Posterior vena cava (tissue), 2 donors: ENCODE measurements around the gene GJC1. TPM values are rescaled to one million over a fixed set of nuclear protein-coding genes. Genes with fewer than 3 reads are reported as not detected.
"Not testable (repeated sequence)": the region's sequence is repeated elsewhere in the genome, so short reads cannot be mapped to it uniquely, and the experiment has no call there.

Experiments
- DNase-seq: peaks from one replicate; pipeline ENCODE4 v3.0.0-alpha.2; 2020; ENCODE audit warnings: low spot score
- intact Hi-C, 2 donors: fragments of 100-400 bp; cut with DNase I; formaldehyde crosslinking; loops; one replicate each; pipeline versions ENCODE4 v1.14.1 to v1.14.2; 2022 to 2023
- total RNA-seq, 2 donors: library from RNA; stranded (reverse); fragmentation: NEBNext Ultra II Directional; extraction: Animal tissue kit (Norgen Biotek cat#: 25700); gene quantifications; one replicate each; pipeline ENCODE4 v1.2.1, GENCODE V29; 2021
- donor health status: DM: yes; HTN: yes; CAD: no.
- donor health status: DM: yes; HTN: yes; CAD: no.

The GJC1 gene
- total RNA-seq, 2 donors from 2014 or later = 30.4 to 80.8 TPM

GRCh38 chr17:44848961-44849489, 18.9 kb upstream of the GJC1 start:
- intact Hi-C loops = no loop called here
- peak; percentile 66 for DNase-seq

GRCh38 chr17:44848257-44848795, 18.2 kb upstream of the GJC1 start:
- peak; percentile 36 for DNase-seq
- intact Hi-C loops = no loop called here

DNA sequence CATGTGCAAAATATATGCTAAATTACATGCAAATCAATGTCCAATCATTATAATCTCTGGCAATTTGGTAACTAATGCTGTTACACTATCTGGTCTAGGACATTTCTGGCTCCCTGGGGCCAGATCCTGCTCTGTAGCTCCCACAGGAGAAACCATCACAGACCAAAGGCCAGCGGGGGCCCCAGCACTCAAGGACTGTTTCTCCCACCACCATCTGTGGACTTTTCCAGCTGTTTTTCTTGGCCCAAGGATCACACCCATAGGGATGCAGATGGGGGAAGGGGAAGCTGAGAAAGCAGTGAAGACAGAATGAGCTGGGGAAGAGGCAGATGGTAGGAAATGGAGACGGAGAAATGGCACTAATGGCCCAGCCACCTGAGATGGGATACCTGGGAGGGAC, 17.5 kb upstream of the GJC1 start, which contains the start of gene HIGD1B:
TSS of gene HIGD1B (plus strand) at position 298 of the 400 bp plus-strand sequence. CDS start 270 bp downstream, outside the sequence.
- intact Hi-C loops = no loop called here
- peak; percentile 54 for DNase-seq

- intact Hi-C loops = no loop called here
- peak; percentile 80 for DNase-seq
Observed at GRCh38 chr17:44846206-44846605, 16.1 kb upstream of the GJC1 start.

DNA sequence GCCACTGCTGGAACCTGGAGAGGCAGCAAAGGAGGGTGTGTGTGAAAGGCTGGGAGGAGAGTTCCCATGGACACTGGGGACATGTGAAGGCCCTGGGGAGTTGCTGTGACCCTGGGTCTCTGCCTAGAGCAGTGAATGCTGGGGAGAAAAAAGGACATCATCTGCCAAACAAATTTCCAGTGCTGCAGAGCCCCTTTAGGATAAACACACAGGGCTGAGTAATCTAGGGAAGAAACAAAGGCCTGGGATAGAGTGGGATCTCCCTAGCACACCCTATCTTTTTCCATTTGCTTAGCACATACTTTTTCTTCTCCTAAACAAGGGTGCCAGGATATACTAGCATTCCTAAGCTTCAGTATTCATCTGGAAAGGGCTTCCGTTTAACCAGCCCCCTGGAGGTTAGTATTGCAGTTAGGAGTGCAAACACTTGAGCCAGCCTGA, 14.3 kb upstream of the GJC1 start:
- intact Hi-C loops = no loop called here
- DNase-seq = no peak

- intact Hi-C loops = no loop called here
- peak; percentile 15 for DNase-seq
Observed at GRCh38 chr17:44842748-44843147, 12.7 kb upstream of the GJC1 start.

DNA sequence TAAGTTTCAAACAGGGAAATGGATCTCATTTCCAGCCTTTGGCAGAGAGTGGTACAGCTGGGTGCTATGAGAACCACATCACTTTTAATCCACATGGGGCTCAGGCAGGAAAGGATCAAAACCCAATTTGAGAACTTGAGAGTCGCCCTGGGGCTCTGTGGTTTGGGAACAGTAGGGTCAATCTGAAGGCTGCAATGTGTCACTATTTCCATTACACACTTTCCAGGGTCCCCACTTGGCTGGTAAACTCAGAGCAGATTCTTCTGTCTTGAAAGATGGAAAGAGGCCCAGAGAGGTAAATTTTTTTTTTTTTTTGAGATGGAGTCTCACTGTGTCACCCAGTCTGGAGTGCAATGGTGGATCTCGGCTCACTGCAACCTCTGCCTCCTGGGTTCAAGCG, 10.8 kb upstream of the GJC1 start:
- intact Hi-C loops = no loop called here

GRCh38 chr17:44840274-44840673, 10.2 kb upstream of the GJC1 start:
- DNase-seq = no peak
- intact Hi-C loops = no loop called here

More for the DNA sequence above, 10.8 kb upstream of the GJC1 start:
- DNase-seq = peak; percentile 3

DNA sequence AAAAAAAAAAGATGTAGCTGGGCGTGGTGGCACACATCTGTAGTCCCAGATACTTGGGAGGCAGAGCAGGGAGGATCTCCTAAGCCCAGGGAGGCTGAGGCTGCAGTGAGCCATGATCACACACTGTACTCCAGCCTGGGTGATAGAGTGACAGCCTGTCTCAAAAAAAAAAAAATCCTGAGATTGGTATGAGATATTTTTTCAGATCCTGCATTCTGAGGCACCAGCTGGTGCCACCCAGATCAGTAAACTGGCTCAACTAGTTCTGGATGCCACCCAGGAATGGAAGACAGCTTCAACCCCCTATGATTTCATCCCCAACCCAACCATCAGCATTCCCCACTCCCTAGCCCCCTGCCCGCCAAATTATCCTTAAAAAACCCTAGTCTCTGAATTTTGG, 7.1 kb upstream of the GJC1 start:
- intact Hi-C loops = no loop called here
- DNase-seq = peak; percentile 5

DNA sequence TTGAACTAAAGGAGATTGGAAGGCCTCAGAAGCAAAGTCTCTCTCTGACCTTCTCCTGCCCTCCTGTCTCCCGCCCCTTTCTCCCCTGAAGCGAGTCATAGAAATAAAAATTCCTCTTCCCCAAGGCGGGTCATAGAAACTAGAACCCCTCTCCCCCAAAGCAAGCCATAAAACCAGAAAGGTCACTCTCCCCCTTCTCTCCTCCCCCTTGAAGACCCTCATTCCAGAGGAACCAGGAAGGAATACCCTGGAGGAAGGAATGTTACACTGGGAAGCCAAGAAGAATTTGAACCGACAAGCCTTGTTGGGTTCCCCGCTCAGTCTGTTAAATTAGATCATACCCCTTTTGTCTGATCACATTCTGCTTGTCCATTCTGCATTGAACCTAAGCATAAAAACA, 2.7 kb upstream of the GJC1 start:
- DNase-seq = peak; percentile 5
- intact Hi-C loops = no loop called here

DNA sequence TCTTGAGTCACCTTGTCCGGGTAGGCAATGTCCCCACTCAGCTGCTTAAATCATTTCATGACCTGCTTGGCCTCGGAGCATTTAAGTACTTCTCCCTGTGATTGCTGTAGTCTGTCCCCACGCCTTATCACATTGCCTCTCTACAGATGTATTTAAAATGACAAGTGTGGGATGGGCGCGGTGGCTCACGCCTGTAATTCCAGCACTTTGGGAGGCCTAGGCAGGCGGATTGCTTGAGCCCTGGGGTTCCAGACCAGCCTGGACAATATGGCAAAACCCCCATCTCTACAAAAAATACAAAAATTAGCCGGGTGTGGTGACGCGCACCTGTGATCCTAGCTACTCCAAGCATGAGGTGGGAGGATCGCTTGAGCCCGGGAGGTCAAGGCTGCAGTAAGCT, 1.3 kb upstream of the GJC1 start:
- DNase-seq = peak; percentile 64
- intact Hi-C loops = no loop called here

DNA sequence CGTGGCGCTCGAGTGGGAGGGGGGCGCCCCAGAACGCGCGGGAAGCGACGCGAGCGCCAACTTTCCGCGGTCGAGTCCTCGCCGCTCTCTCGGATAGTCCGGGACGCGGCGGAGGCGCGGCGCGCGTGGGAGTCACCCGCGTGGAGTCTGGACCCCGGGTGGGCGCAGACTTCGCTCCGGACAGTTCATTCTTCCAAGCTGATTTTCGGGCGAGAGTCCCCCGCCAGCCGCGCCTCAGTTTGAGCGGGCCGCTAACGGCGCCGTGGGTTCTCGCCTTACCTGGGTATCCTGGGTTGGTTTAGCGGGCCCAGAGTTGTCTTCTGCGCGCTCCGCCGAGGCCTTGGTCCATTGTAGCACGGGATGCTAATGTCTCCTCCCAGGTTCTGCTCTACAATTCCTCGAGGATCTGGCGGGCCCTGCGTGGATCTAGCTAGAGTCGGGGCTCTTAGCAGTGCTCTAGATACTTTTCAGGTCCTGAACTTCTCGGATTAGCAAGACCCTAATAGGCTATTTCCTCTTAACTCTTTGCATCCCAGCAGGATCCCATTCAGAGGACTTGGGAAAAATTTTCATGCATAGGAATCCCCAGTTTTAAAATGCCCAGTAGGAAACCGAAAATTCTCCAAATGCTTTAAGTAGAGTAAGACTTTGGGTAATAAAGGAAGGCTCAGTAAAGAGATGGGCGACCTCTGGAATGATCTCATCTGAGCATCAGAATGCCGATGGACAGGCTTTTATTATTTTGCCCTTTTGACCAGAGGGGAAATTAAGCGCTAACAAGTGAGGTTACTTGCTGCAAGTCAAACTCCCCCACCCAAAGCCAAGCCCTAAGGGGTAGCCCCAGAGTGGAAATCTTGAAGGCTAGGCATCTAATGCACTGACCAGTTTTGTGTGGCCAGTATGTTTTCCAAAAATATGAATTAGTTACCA, 537 bp upstream of the GJC1 start:
- intact Hi-C loops = no loop called here
- DNase-seq = peak; percentile 79

DNA sequence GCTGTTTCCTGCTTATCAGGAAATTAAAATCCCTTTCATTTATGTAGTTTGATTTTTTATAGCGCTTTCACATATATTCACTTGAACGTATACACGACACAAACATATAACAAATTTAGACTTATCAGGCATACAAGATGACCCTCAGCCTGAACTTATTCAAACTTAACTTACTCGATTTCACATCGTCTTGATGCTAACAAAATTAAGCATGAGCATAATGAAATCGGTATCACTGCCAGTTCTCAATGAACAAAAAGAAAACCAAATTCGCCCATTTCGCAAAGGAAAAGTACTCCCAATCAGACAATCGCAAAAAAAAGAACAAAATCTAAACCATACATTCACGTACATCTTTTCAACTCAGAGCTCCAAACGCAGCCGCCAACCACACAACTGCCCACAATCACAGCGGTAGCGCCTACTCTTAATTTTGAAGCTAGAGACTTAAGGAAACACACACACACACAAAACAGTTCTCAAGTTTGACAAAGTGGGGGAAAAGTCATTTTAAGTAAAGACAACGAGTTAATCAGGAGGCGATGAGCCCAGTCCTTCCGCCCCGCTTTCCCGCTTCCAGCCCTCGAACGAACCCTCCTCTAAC, 1.1 kb downstream of the GJC1 start:
- intact Hi-C loops = loop anchor here in 1 of 2 donors (2.0 to 5.0 kb wide), 2 partner anchors 37 to 52 kb away; no protein-coding TSS in a partner anchor

DNA sequence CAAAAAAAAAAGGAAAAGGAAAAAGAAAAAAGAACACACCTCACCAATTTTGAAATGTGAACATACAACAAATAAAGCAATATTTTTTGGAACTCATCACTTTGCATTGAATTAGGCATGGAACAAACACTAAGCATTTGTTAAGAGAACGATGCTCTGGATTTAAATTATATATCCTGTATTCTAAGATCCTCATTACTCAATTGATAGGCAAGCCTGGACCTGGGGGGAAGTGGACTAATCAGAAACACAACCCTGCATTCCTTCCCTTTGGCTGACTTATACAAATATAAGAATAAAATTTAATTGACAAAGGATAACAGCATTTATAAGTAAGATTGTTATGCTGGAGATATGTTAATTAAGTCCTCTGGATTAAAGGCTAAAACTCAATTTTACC, 2.2 kb downstream of the GJC1 start:
- no peak for DNase-seq
- intact Hi-C loops = loop anchor here in 1 of 2 donors (2.0 to 5.0 kb wide), 2 partner anchors 36 to 51 kb away; no protein-coding TSS in a partner anchor

More for the DNA sequence above, 1.1 kb downstream of the GJC1 start:
- DNase-seq = no peak

GRCh38 chr17:44826123-44826790, 3.8 kb downstream of the GJC1 start:
- intact Hi-C loops = loop anchor here in 1 of 2 donors (5.0 kb wide), 1 partner anchor 34 kb away; no protein-coding TSS in a partner anchor
- DNase-seq = no peak

- intact Hi-C loops = loop anchor here in 1 of 2 donors (5.0 kb wide), 1 partner anchor 33 kb away; no protein-coding TSS in a partner anchor
- DNase-seq = not testable (repeated sequence)
Observed at GRCh38 chr17:44825236-44825635, 4.9 kb downstream of the GJC1 start.

DNA sequence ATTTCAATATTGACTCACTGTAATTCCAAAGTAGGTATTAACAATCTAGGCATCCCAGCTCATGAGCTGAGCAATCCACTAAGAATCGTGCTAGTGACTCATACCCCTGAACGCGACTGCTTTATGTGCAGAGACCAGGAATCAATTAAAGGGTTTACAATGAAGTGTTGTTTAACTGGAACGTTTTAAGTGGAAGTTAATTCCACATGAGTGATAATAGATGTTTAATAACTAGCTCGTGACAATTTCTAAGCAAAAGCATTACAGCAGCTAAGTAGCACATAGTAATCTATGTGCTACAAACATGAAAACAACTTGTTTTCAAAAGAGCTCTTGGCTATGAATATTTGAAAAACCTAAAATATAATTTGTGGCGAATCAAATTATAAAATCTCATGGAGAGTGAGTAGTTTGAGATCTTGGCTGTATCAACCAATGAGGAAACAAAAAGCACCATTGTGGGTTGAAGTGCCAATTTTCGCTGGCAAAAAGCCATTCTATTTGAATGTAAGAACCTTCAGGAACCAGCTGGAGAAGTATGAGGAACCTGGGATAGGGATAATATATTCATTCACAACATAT, 9.4 kb downstream of the GJC1 start:
- intact Hi-C loops = no loop called here
- DNase-seq = no peak

- intact Hi-C loops = not testable (repeated sequence)
Observed at GRCh38 chr17:44818508-44818907, 11.6 kb downstream of the GJC1 start.

GRCh38 chr17:44812263-44812662, 17.8 kb downstream of the GJC1 start:
- DNase-seq = no peak
- intact Hi-C loops = no loop called here

More at GRCh38 chr17:44818508-44818907, 11.6 kb downstream of the GJC1 start:
- not testable (repeated sequence) for DNase-seq
